Measurements from ENCODE around the gene KCNJ16.
"Not testable (repeated sequence)": the region's sequence is repeated elsewhere in the genome, so short reads cannot be mapped to it uniquely, and the experiment has no call there.

KCNJ16 gene

DNA sequence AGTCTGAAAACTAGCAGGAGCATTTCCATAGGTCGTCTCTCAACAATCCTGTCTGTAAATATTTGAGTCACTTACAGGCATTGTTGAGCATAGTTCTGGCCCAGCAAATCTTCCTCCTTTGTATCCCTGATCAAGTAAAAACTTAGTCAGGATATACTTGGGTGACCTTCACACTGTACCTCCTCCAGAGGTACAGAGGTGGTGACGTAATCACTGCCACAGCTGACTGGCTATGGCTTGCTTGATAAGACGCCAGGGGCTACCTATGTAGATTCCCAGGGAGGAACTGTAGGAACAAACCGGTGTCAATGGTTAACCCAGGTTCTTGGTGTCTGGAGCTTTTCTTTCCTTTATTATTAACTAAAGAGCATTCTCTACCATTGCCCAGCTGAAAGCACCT is at the start of gene KCNJ16:
Gene KCNJ16, plus strand, starts transcription at position 270 of the 400 bp plus-strand sequence. CDS start 56,863 bp downstream, outside the sequence.
- no peak for DNase-seq

GRCh38 chr17:70028397-70028796 is 46.6 kb upstream of the KCNJ16 start:
- DNase-seq, result no peak

DNA sequence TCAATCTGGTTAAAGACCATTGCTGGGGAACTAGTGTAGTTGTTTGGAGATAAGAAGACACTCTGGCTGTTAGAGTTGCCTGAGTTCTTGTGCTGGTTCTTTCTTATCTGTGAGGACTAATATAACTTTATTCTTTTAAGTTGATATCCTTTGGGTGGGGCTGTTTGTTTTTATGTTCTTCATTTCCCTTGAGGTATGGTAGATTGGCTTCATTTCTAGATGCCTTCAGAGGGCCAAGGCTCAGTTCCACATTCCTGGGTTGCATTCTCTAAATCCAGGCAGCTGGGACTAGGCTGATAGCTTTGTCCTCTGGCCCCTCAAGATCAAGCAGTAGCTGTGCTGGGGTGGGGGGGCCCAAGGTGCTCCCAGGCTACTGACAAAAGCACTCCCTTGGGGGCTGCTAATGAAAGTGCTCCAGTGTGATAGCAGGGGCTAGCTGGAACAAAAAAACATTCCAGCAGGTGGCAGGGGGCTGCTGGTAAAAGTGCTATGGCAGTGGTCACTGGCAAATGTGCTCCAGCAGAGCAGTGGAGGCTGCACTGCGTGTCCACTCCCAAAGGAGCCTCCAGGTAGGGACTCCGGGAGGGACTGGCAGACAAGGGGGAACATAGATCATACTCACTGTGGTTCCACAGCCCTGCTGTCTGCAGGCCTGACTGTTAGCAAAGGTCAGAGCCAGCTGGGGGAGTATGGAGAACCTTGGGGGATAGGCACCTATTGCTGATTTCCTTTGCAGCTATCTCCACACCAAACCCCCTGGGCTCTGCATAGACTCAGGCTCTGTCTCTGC is 45.9 kb upstream of the KCNJ16 start:
- no peak for DNase-seq

GRCh38 chr17:70030371-70030770 is 44.7 kb upstream of the KCNJ16 start:
- no peak for DNase-seq

- DNase-seq, result no peak
These were observed 43.7 kb upstream of the KCNJ16 start for GRCh38 chr17:70031341-70031740.

DNA sequence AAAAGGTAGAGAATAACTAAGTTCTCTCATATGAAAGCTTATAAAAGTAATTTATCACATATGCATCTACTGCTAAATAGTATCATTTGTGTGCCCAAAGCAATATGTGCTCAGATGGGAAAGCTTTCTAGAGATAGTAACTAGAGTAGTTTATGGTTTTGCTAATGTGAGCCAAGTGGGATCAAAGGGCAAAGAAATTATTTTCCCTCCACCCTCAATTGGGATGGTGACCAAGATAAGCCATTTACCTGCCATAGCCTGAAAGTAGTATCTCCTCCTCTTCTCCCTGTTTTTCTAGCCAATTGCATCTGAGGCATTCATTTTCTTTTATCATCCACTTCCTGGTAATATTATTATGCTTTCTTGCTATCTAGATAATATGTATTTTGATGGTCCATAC is 41.9 kb upstream of the KCNJ16 start:
- DNase-seq, result no peak

DNA sequence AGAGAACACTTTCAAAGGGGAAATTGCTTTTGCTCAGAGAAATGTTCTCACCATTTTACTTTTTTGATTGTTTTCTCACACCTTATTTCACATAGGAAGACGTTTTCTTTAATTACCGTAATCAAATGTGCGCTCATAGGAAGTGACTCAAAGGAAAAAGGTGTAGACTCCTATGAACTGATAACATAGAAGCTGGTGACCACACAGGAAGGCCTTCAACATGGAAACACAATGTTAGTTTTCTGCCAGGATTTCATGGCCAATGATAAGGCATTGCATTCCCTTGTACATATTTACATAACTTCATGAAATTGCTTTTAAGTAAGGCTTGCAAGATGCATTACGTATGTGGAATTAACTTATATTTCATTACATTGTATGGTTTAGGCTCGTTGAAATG is 40.9 kb upstream of the KCNJ16 start:
- DNase-seq, result no peak

DNA sequence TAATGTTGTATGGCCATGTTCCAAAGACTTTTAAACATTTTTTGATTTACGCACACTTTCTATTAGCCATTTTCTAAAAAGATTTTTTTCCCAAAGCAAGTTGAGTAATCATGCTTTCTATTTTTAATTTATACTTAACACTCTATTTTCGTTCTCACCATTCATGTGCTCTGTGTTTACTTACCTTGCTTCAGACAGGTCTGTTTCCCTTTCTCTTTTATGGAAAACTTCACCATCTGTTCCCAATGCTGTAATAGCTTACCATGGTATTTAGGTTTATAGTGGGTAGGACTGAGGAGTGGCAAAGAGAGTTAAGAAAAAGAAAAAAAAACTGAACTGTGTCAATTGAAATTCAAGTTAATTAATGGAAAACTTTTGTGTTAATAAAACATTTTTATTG is 37.5 kb upstream of the KCNJ16 start:
- DNase-seq, result no peak

DNA sequence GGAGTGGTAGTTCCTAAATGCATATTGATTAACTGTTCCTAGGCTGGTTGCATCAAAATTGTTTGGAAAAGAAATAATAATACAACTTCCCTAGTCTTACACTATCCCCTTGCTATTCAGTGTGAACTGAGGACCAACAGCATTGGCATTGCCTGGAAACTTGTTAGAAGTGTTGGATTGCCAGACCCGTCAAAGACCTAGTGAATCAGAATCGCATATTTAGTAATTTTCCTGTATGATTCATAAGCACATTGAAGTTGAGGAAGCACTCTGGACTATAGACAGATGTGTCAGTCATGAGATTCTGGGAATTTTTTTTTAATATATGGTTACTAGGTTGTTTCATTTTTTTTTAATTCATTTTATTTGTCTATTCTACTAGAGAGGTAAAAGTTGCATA is 34.7 kb upstream of the KCNJ16 start:
- DNase-seq, result no peak

DNA sequence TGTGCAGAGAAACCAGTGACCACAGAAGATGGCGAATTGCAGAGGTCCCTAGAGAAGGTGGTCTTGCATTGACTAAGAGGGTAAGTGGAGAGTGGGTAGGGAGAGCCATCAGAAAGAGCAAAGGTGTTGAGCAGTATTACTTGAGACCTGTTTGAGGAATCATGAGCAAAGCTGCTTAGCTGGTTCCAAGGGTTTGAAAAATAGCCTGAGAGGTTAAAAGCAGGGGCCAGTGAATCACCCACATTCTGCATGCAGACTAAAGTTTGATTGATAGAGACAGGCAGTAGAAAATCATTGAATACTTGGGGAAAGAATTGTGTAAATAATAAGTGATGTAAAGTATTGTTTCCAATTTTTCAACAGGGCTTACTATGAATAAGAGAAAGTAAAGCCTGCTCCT is 34.0 kb upstream of the KCNJ16 start:
- no peak for DNase-seq

- no peak for DNase-seq
These were observed 33.5 kb upstream of the KCNJ16 start for GRCh38 chr17:70041540-70041939.

- not testable (repeated sequence) for DNase-seq
These were observed 29.2 kb upstream of the KCNJ16 start for GRCh38 chr17:70045780-70046179.

DNA sequence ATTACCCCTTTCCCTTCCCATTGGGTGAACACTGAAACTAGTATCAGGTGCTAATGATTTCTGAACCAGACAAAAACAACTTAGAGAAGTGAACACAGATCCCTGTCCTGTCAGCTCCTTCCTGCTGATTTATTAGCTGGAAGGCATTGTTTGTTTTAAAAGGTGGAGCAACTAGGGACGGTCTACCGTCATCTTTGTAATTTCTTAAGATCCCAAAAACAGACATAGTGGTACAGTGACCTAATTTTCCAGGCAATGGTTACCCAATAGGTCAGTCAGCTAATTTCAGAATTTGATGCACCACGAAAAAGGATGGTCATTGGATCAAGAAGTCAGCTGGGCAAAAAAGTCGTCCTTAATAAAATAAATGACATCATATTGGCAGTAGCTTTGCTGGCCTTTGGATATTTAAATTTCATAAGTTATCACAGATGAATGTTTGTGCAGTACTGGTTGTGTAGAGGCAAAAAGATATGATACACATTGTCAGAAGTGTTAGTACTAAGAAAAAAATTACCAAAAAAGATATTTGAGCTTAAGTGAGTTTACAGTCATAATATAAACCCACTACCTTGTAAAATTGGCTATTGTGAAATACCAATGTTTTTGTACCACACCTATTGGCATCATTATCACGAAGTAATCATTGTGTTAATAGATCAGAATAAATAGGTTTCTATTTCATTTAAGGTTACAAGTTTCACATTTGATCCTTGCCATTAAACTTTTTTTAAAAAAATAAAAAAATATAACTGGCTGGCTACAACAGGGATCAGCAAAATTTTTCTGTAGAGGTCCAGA is 27.2 kb upstream of the KCNJ16 start:
- DNase-seq, result no peak

DNA sequence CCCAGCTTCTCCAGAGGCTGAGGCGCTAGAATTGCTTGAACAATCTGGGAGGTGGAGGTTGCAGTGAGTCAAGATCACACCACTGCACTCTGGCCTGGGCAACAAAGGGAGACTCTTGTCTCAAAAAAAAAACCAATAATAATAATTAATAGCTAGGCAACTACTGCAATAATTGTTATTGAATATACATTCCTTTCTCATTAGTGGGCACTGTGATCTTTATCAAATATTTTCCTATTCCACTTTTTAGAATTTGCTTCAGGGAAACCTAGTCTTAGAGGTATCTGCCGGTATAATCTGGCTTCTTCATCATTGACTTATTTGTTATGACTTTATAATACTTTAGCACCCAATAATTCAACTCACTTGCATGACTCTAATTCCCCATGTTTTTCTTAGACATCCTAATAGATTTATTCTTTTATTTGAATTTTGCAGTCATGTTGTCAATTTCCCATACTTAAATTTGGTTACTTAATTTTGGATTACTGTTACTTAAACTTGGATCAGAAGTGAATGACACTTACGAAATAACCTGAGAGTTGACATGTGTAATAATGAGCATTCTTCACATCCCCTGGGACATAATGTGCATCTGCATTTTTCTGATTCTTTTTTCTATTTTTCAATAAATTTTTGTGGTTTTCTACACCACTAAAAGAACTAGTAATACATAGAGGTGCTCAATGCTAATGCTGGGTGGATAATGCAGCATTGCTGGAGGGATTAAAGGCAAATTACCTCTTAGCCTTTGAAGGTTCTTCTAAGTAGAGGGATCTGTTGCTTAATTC is 25.0 kb upstream of the KCNJ16 start:
- no peak for DNase-seq

DNA sequence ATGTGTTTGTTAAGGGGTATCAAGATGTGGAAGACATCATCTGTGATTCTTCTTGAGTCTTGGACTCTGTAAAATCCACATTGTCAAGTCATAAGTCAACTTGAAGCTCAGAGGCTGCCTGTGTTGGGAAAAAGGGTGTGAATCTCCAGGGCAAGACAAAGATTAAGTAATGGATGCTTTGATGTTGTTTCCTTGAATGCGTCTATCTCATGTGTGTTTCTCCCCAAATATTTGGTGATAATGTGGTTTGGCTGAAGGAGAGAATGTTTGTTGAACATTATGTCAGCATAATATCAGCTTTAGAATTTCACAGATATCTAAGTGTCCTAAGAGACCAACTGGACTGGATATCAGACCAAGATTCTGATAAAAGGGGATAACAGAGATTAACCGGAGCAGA is 24.1 kb upstream of the KCNJ16 start:
- DNase-seq, result no peak

- DNase-seq, result no peak
These were observed 21.5 kb upstream of the KCNJ16 start for GRCh38 chr17:70053241-70054234.

DNA sequence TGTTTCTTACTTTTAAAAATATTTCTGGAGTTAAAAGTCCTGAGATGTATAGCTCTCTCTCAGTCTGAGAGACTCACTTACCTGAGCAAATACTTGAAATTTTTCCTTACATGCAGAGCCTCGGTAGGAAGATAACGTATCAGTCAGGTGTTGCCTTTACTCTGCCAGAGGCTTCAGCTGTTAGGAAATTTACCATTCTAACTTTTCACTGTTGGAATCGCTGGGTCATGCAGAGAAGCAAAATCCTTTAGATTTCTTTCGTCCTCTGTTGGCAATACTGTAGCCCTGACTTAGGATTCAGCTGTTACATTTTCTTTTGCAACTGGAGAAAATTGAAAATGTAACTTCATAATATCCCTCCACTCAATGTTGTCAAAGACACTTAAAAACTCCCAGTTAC is 20.0 kb upstream of the KCNJ16 start:
- DNase-seq, result no peak

GRCh38 chr17:70059071-70059470 is 16.0 kb upstream of the KCNJ16 start:
- no peak for DNase-seq

DNA sequence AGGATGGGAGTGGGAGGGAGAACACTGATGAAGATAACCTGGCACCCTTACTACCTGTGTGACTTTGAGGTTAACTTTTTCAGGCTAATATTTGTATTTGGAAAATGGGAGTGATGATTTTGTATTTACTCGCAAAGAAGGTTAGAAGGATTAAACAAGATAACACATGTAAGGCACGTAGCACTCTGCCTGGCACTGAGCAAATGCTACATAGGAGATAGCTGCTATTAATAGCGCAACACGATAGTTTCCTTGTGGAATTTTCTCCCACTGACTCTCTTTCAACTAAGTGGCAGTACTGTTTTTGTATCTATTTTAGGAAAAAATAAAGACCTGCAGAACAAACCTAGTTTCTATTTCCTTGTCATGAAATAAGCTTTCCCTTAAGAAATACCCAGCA is 15.4 kb upstream of the KCNJ16 start:
- no peak for DNase-seq

DNA sequence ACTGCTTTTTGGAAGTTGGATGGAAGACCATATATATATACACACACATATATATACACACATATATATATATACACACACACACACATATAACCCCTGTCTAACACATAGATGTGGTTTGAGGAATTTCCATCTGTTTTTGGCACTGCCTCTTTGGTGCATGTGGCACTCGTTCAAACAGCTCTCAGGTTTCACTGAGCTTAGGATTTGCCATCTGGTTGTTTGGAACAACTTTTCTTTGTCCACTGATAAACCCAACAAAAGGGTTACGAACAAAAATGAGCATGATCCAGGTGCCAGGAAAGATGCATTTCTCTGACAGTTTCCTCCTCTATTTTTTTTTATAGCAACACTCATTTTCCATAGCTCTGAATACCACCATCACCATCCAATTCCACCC is 14.6 kb upstream of the KCNJ16 start:
- no peak for DNase-seq

DNA sequence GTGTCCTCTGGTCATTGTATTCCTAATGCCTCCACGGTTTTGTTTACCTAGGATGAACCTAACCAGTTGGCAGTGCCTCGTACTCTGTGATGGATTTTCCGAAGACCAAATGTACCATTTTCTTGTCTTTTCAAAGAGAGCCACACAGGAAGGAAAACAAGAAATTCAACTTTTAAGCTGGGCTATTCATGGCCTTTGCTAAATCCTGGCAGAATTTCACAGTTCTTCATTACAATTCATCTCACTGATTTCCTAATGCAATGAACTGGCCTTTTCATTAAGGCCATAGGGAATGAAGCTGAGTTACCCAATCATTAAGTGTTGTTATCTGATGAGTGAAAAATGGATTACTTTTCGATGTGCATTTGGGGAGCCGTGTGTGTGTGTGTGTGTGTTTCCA is 7.9 kb upstream of the KCNJ16 start:
- DNase-seq, result no peak

- DNase-seq, result no peak
These were observed 4.6 kb upstream of the KCNJ16 start for GRCh38 chr17:70070305-70071027.
